Endometrial microvascular endothelial cells (primary cell): Measurements from ENCODE around the gene PIK3R2. TPM values are rescaled to one million over a fixed set of nuclear protein-coding genes. Genes with fewer than 3 reads are reported as not detected.
"Not testable (repeated sequence)": the region's sequence is repeated elsewhere in the genome, so short reads cannot be mapped to it uniquely, and the experiment has no call there.

ENCODE experiments used
- in situ Hi-C: cut with HindIII; loops from 2 replicates; pipeline ENCODE4 v1.10.0; 2017; ENCODE audit warnings: low sequenced_read_pairs, low pct_unique_long_range_greater_than_20kb; ENCODE audit errors: inconsistent ontology term
- total RNA-seq: library from RNA; depleted of rRNA; stranded (reverse); fragments of >200 nt; gene quantifications from one replicate; pipeline ENCODE4 v1.2.3, GENCODE V29; 2015; ENCODE audit errors: inconsistent ontology term

Gene PIK3R2
- total RNA-seq, 1 donor from 2014 or later, result 11.2 TPM

GRCh38 chr19:18149596-18149975 lies 3.4 kb upstream of the PIK3R2 start:
- in situ Hi-C loops, result no loop called here

DNA sequence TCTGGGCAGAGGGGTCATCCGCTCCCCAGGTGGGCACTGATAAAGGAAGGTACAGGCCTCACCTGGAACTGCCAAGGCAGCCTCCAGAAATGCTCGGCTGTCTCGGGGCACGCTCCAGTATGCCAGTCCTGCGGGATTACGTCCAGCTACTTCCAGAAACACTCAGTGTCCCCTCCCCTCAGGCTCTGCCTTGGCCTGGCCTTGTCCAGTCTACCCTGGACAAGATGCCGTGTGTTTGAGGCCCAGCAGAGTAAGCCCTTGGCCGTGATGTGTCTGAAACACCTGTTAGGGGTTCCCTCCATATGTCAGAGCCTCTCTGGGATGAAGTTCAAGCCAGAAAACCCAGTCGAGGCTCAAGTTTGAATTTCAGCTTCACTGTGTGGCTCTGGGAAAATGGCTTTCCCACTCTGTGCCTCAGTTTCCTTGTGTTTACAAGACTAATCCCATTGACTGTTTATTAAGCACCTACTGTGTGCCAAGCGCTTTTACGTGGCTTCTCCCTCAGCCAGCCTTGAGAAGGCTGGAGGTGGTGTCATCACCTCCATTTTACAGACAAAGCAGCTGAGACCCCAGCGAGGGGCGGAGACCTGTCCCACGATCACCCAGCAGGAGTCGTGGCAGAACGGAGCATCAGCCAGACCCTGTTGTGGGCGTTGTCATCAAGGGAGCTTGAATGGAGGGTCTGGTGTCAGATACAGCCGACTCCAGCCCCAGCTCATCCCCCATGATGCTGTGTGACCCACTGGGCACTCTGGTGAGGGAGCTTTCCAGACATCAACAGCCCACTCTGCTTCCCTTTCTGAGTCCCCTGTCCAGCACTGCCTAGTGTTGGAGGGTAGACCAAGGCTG lies 2.0 kb upstream of the PIK3R2 start:
- in situ Hi-C loops, result no loop called here

- in situ Hi-C loops, result no loop called here
These were observed 534 bp upstream of the PIK3R2 start for GRCh38 chr19:18152442-18152816.

GRCh38 chr19:18153556-18154134 lies 682 bp downstream of the PIK3R2 start:
- in situ Hi-C loops, result no loop called here

DNA sequence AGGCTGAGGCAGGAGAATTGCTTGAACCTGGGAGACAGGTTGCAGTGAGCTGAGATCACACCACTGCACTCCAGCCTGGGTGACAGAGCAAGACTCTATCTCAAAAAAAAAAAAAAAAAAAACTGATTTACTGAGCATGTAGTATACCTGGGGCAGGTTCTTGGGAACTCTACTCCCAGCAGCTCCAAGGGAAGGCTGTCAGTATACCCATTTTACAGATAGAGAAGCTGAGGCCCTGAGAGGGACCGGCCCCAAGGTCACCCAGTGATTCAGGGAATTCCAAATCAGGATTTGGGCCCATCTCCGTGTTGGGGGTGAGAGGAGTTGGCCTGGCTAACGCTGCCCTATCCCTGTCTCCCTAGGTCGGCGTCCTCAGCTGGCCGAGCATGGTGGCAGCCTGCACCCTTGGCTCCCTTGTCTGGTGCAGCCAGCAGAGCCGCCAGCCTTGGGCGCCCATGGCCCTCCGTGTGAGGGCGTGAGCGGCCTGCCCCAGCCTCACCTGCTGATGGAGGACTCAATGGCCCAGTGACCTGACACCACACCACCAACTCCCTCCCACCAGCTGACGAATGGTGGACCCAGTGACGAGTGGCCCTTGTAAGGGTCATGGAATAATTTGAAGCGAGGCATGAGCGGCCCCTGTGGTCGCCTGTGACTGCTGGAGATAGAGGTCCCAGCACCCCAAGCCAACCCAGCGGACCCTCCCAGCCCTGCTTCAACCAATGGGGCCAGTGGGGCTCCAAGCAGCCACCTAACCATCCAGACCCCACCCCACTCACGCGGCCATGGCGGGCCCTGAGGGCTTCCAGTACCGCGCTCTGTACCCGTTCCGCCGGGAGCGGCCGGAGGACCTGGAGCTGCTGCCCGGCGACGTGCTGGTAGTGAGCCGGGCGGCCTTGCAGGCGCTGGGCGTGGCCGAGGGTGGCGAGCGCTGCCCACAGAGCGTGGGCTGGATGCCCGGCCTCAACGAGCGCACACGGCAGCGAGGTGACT lies 2.4 kb downstream of the PIK3R2 start:
- in situ Hi-C loops, result no loop called here

DNA sequence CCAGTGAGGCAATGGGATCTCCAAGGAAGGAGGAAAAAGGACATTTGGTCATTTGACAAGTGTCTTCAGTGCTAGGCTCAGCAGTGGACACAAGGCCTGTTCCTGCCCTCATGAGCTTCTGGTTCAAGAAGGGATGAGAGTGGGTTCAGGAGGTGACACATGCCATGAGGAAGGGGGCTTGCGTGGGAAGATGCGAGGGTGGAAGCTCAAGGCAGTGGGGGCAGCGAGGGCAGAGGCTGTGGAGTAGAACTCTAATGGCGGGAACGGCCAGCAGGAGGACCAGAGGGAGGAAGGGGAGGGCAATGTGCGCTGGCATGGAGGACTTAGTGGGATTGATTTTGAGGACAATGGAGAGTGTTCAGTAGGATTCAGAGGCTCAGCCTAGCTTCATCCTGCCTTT lies 3.3 kb downstream of the PIK3R2 start:
- in situ Hi-C loops, result no loop called here

- in situ Hi-C loops, result no loop called here
These were observed 4.0 kb downstream of the PIK3R2 start for GRCh38 chr19:18156841-18157464.

DNA sequence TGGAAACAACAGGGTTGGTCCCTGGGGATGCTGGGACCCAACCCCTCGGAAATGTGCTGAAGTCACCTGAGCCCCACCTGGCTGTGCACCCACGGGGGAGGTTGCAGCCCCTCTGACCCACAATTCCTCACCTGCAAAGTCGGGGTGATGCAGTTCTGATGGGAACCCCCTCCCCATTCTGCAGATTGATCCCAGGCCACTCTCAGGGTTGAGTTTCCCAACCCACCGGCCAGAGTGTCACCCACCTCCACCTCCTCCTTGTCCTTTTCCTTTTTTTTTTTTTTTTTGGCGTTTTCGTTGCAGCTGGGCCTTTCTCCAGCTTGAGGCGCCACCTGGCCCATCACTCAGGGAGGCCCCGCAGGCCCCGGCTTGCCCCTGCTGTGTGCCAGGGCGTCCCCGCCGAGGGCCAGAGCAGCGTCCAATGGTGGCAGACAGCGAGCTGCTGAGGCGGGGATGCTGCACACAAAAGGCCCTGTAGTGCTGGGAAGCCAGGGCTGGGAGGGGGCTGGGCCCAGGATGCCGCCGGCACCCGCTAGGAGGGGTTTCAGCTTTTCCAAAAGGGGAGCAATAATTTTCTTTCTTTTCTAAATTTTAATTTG lies 4.6 kb downstream of the PIK3R2 start:
- in situ Hi-C loops, result no loop called here

GRCh38 chr19:18158467-18158866 lies 5.5 kb downstream of the PIK3R2 start:
- in situ Hi-C loops, result no loop called here

- in situ Hi-C loops, result not testable (repeated sequence)
These were observed 6.2 kb downstream of the PIK3R2 start for GRCh38 chr19:18159059-18159616.

DNA sequence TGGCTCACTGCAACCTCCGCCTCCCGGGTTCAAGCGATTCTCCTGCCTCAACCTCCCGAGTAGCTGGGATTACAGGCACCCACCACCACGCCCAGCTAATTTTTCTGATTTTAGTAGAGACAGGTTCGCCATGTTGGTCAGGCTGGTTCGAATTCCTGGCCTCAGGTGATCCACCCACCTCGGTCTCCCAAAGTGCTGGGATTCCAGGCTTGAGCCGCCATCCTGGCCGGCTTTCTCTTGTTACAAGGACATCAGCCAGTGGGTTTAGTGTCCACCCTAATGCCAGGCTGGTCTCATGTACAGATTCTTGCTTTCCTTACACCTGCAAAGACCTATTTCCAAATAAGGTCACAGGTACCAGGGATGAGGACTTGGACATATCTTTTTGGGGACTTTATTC lies 6.8 kb downstream of the PIK3R2 start:
- in situ Hi-C loops, result no loop called here

DNA sequence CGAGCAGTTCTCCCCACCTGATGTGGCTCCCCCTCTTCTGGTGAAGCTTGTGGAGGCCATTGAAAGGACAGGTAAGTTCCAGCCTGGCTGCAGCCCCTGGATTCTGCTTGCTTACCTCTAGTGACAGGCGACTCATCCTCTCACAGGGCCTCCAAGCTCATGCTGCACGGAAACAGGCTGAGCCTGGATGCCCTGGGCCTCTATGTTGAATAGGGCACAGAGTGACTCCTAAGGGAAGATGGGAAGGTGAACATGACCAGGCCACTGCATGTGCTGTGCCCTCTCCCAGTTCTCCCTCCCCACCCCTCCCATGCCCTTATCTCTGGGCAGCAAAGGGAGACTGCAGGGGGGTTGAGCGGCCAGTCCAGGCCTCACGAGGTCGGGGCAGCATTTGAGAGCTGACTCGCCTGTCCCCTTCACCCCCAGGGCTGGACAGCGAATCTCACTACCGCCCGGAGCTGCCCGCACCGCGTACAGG lies 7.6 kb downstream of the PIK3R2 start:
- in situ Hi-C loops, result no loop called here

DNA sequence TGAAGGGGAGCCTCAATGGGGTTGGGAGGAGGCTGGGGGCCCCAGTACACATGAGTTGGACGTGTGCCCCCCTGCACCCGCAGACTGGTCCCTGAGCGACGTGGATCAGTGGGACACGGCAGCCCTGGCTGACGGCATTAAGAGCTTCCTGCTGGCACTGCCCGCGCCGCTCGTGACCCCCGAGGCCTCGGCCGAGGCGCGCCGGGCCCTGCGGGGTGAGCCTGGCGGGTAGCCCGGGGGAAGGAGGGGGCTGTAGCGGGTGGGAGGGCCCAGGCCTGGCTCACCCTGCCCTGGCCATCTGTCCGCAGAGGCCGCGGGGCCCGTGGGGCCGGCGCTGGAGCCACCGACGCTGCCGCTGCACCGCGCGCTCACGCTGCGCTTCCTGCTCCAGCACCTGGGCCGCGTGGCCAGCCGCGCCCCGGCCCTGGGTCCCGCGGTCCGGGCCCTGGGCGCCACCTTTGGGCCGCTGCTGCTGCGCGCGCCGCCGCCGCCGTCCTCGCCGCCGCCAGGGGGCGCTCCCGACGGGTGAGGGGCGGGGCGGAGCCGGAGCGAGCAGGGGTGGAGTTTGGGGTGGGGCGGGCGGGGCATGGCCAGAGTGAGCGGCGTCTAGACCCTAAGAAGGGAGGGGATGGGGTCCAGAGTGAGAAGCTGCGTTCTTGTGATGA lies 8.1 kb downstream of the PIK3R2 start:
- in situ Hi-C loops, result no loop called here

DNA sequence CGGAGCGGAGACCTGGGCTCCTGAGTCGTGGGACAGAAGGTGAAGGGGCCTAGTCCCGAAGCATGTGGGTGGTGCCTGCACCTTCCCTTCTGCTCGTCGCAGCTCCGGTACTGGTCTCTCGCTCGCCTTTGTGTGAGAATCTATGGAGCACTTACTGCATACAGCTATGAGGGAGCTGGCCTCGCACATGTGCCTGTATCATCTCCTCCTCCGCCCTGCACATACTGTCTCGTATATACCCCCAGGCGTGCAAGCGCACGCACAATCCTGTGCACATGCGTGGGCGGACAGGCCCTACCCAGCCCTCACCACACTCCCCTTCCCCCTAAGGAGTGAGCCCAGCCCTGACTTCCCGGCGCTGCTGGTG lies 8.7 kb downstream of the PIK3R2 start:
- in situ Hi-C loops, result no loop called here

GRCh38 chr19:18164072-18164471 lies 11.1 kb downstream of the PIK3R2 start:
- in situ Hi-C loops, result no loop called here

DNA sequence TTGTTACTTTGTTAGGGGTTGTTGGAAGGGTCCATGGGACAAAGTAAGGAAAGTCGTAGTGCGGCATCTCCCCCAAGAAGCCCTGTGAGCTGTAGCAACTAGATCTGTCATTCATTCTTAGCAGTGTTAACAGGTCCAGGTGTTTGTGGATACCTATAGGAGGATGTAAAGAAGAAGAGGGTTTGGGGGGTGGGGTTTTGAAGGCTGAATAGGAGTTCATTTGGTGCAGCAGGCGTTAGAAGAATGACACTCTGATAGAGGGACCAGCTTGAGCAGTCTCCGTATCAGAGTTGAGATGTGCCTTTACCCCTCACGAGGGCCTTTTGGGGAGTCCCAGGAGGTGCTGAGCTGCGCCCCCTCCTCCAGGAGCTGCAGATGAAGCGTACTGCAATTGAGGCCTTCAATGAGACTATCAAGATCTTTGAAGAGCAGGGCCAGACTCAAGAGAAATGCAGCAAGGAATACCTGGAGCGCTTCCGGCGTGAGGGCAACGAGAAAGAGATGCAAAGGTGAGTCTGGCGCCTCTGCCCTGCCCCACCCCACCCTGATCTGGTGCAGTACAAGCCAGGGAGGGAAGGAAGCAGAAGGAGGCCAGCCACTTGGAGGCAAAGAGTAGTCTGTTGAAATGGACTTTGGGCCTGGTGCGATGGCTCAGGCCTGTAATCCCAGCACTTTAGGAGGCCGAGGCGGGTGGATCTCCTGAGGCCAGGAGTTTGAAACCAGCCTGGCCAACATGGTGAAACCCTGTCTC lies 13.0 kb downstream of the PIK3R2 start:
- in situ Hi-C loops, result no loop called here

DNA sequence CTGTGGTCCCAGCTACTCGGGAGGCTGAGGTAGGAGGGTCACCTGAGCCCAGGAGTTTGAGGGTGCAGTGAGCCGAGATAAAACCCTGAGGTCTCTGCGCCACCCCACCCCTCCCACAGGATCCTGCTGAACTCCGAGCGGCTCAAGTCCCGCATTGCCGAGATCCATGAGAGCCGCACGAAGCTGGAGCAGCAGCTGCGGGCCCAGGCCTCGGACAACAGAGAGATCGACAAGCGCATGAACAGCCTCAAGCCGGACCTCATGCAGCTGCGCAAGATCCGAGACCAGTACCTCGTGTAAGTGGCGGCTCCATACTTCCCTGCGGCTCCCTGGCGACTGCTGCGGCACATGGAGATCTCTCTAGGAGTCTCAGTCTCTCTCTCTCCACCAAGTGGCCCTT lies 14.0 kb downstream of the PIK3R2 start:
- in situ Hi-C loops, result no loop called here
